T-helper 2 cell treated with Interferon-gamma antibody and Interleukin-4, amounts not matched to agents 5 μg/mL and 100 μg/mL, for 36 hours (primary cell): Measurements from ENCODE around the gene PRPF40B.

ENCODE experiments used
- DNase-seq: peaks from one replicate; pipeline ENCODE4 v3.0.0; 2021; ENCODE audit warnings: low spot score
- H3K27ac Mint-ChIP-seq: one replicate; pipeline ENCODE4 v1.8.0; 2021; ENCODE audit warnings: mild to moderate bottlenecking, mixed read lengths
- H3K27me3 Mint-ChIP-seq: one replicate; pipeline ENCODE4 v1.8.0; 2021; ENCODE audit warnings: low read depth, mixed read lengths
- H3K36me3 Mint-ChIP-seq: one replicate; pipeline ENCODE4 v1.8.0; 2021; ENCODE audit warnings: low read depth, mixed read lengths
- H3K4me1 Mint-ChIP-seq: one replicate; pipeline ENCODE4 v1.8.0; 2021; ENCODE audit warnings: low read depth, mixed read lengths
- H3K4me3 Mint-ChIP-seq: one replicate; pipeline ENCODE4 v1.8.0; 2022; ENCODE audit warnings: mild to moderate bottlenecking, moderate library complexity, mixed read lengths
- H3K9me3 Mint-ChIP-seq: one replicate; pipeline ENCODE4 v1.8.0; 2021; ENCODE audit warnings: mixed read lengths

The PRPF40B gene

GRCh38 chr12:49636574-49636973 lies 13.2 kb downstream of the PRPF40B start:
- no peaks in the 10 kb centered on the region for H3K9me3 Mint-ChIP-seq
- no peaks in the 10 kb centered on the region for H3K27me3 Mint-ChIP-seq
- peaks cover 9% of the 10 kb centered on the region for H3K4me1 Mint-ChIP-seq
- H3K4me3 Mint-ChIP-seq = no peak overlapping the region
- H3K27ac Mint-ChIP-seq = no peak overlapping the region
- peaks cover 1% of the 10 kb centered on the region for H3K36me3 Mint-ChIP-seq
- no peak for DNase-seq

GRCh38 chr12:49636979-49637755 lies 13.8 kb downstream of the PRPF40B start:
- no peaks in the 10 kb centered on the region for H3K9me3 Mint-ChIP-seq
- peak; percentile 49 for DNase-seq
- H3K4me3 Mint-ChIP-seq = no peak overlapping the region
- H3K4me1 Mint-ChIP-seq = peaks cover 9% of the 10 kb centered on the region
- no peaks in the 10 kb centered on the region for H3K27me3 Mint-ChIP-seq
- peaks cover 1% of the 10 kb centered on the region for H3K36me3 Mint-ChIP-seq
- peak overlapping the region; percentile 49 for H3K27ac Mint-ChIP-seq

GRCh38 chr12:49641748-49642369 lies 18.5 kb downstream of the PRPF40B start:
- H3K9me3 Mint-ChIP-seq = no peaks in the 10 kb centered on the region
- no peak for DNase-seq
- H3K27ac Mint-ChIP-seq = no peak overlapping the region
- H3K4me3 Mint-ChIP-seq = no peak overlapping the region
- H3K4me1 Mint-ChIP-seq = peaks cover 14% of the 10 kb centered on the region
- H3K27me3 Mint-ChIP-seq = no peaks in the 10 kb centered on the region
- H3K36me3 Mint-ChIP-seq = peaks cover 13% of the 10 kb centered on the region

DNA sequence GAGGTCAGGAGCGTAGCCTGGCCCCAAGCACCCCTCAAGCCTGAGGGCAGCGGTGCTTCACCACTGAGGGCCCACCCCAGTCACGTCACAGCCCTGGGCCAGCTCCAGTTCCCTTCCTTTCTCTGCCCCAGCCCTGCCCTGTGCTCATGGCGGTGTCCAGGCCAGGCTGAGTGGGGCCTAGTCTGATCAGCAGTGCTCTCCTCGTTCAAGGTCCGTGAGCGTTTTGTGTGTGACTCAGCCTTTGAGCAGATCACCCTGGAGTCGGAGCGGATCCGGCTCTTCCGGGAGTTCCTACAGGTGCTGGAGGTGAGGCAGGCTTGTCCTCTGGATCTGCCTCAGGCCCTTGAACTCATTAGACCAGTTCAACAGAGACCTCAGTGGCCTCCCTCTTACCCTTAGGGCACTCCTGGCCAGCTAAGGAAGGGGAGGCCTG lies 19.0 kb downstream of the PRPF40B start:
- Mint-ChIP-seq H3K9me3 (no peaks in the 10 kb centered on the region), H3K4me3 (no peak overlapping the region), H3K27ac (no peak overlapping the region), H3K4me1 (peaks cover 10% of the 10 kb centered on the region), H3K27me3 (no peaks in the 10 kb centered on the region), H3K36me3 (peaks cover 16% of the 10 kb centered on the region)
- DNase-seq = no peak

DNA sequence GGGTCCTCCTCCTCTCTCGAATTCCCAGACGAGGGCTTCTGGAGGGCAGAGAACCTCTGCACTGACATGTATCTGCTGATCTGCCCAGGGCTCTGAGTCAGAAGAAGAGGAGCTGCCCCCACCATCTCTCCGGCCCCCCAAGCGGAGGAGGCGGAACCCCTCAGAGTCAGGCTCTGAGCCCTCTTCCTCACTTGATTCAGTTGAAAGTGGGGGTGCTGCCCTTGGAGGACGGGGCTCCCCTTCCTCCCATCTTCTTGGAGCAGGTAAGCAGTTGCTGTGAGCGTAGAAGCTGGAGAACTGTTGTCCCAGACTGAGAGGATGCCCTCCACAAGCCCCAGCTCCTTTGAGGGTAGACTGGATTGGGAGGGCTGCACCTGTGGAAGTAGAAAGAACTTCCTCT lies 19.8 kb downstream of the PRPF40B start:
- Mint-ChIP-seq H3K27me3 (no peaks in the 10 kb centered on the region), H3K4me1 (peaks cover 12% of the 10 kb centered on the region), H3K36me3 (peaks cover 19% of the 10 kb centered on the region), H3K27ac (no peak overlapping the region), H3K9me3 (no peaks in the 10 kb centered on the region), H3K4me3 (no peak overlapping the region)
- DNase-seq = no peak

DNA sequence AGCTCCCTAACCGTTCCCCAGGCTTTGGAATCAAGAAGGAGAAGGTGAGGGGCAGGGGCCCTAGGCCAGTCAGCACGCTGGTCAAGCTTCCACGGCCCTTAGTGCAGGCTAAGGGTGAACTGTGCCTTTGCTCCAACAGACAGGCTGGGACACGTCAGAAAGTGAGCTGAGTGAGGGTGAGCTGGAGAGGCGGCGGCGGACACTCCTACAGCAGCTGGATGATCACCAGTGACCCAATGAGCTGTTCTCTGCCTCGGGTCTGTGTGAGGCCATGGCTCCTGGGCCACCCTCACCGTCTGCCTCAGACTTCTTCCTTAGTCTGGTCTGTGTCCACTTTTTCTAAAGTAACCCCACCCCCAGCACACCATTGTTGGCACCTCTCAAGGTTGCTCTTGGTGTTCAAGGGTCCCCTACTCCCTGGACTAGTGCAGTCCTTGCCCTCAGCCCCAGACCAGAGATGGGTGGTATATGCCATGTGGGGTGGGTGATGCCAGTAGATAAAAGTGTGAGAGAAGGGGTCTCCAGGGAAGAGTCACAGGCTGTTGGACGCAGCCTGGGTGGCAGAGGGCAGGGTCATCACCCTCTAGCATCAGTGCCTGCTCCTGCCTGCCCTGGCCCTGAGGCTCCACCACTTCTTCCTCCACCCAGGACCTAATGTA lies 20.7 kb downstream of the PRPF40B start:
- H3K36me3 Mint-ChIP-seq = peaks cover 29% of the 10 kb centered on the region
- no peak overlapping the region for H3K4me3 Mint-ChIP-seq
- DNase-seq = no peak
- H3K27me3 Mint-ChIP-seq = no peaks in the 10 kb centered on the region
- peaks cover 20% of the 10 kb centered on the region for H3K4me1 Mint-ChIP-seq
- peak overlapping the region; percentile 78 for H3K27ac Mint-ChIP-seq
- no peaks in the 10 kb centered on the region for H3K9me3 Mint-ChIP-seq

DNA sequence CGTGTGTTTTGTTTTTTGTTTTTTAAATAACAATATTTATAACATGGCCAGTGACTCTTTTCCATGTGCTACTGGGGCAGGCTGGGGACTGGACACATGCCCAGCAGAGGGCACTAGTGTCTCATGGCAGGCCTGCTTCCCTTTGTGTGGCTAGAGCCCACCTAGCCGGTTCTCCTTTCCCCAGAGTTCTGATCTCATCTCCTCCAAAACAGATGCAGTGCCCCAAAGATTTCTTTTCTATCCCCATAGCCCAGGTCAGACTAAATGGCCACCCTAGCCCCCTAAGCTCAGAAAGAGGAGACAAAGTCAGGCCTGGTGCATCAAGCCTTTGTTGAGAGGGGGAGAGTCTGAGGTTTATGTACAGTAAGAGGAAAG lies 21.2 kb downstream of the PRPF40B start:
- Mint-ChIP-seq H3K4me3 (no peak overlapping the region), H3K4me1 (peaks cover 17% of the 10 kb centered on the region), H3K9me3 (no peaks in the 10 kb centered on the region), H3K27me3 (no peaks in the 10 kb centered on the region), H3K27ac (peak overlapping the region; percentile 78), H3K36me3 (peaks cover 30% of the 10 kb centered on the region)
- peak; percentile 55 for DNase-seq

DNA sequence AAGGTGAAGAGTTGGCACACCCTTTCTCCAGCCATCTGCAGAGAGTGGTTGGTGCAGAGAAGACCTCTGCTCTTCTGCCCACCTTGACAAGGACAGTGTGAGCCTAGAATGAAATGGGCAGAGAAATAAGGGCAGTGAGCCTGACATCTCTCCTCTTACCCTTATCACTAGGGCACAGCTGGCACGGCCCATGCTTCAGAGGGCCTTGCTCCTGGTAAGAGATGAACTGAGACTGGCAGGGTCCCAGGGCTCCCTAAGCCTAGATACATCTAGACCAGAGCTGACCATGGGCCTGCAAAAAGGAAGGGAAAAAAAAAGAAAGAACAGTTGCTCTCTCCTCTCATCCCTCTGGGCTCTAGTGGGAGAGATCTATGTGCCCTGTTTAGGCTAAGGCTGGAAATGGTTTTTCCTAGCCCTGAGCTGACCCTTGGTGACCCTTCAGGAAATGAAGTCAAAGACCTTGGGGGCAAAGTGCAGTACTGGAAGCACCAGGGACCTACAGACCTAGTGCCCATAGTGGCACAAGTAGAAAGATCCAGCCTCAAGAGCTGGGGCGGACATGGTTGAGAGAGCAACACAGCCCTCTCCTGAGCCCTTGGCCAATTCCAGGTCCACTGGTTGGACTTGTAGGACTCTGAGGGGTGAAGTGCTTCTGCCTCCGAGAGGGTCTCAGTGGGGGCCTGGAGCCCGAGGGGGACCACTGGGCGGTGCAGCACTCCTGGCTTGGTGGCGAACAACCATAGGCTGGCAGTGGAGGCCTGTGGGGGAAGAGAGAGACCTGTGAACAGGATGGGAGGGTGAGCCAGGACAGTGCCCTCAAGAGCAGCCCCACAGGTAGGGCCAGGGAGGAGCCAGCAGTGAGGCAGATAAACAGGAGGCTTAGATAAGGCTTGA lies 22.0 kb downstream of the PRPF40B start:
- Mint-ChIP-seq H3K36me3 (peaks cover 36% of the 10 kb centered on the region), H3K4me3 (no peak overlapping the region), H3K9me3 (no peaks in the 10 kb centered on the region), H3K4me1 (peaks cover 17% of the 10 kb centered on the region), H3K27ac (peak overlapping the region; percentile 62), H3K27me3 (no peaks in the 10 kb centered on the region)
- no peak for DNase-seq

GRCh38 chr12:49646331-49646830 lies 23.0 kb downstream of the PRPF40B start:
- peaks cover 36% of the 10 kb centered on the region for H3K36me3 Mint-ChIP-seq
- DNase-seq = no peak
- H3K4me3 Mint-ChIP-seq = no peak overlapping the region
- H3K9me3 Mint-ChIP-seq = no peaks in the 10 kb centered on the region
- peaks cover 17% of the 10 kb centered on the region for H3K4me1 Mint-ChIP-seq
- no peak overlapping the region for H3K27ac Mint-ChIP-seq
- no peaks in the 10 kb centered on the region for H3K27me3 Mint-ChIP-seq

DNA sequence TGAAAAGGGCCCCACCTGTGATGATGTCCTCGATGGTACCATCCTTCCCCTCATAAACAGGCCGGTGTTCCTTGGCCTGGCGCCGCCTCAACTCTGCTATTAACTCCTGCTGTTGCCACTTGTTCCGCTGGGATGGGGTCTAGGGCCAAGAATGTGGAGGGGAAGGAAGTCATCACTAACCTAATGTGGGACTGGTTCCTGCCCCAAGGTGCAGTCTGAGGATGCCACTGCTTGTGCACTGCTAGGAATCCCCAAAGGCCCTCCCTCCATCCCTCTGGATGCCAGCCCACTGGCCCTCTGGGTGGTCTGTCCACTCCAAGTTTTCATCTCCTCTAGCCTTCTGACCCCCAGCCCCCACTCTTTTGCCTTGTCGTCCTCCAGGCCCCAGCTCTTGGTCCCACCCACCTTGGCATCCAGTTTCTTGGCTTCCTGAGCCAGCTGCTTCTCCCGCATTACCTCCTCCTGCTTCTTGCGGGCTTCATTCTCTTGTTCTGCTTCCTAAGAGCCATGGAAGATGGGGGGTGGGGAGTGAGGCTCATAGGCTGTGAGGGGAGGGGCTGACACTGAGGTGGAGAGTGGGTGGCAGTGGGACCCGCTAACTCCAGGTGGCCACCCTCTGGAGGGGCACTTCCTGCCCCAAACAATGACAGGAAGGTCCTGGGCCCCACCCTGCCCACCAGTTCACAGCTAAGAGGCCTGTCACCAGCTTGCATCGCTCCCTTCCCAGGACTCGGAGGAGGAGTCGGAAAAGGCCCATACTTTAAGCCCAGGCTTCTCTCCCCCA lies 23.7 kb downstream of the PRPF40B start:
- Mint-ChIP-seq H3K27me3 (no peaks in the 10 kb centered on the region), H3K36me3 (peaks cover 36% of the 10 kb centered on the region), H3K27ac (no peak overlapping the region), H3K9me3 (no peaks in the 10 kb centered on the region), H3K4me3 (no peak overlapping the region), H3K4me1 (peaks cover 17% of the 10 kb centered on the region)
- no peak for DNase-seq

- H3K4me3 Mint-ChIP-seq = no peak overlapping the region
- H3K27me3 Mint-ChIP-seq = no peaks in the 10 kb centered on the region
- H3K4me1 Mint-ChIP-seq = peaks cover 17% of the 10 kb centered on the region
- DNase-seq = no peak
- peaks cover 39% of the 10 kb centered on the region for H3K36me3 Mint-ChIP-seq
- H3K27ac Mint-ChIP-seq = peak overlapping the region; percentile 76
- no peaks in the 10 kb centered on the region for H3K9me3 Mint-ChIP-seq
Observed at GRCh38 chr12:49647827-49648711, 24.7 kb downstream of the PRPF40B start.

- no peak for DNase-seq
- Mint-ChIP-seq H3K4me3 (no peak overlapping the region), H3K36me3 (peaks cover 35% of the 10 kb centered on the region), H3K27me3 (no peaks in the 10 kb centered on the region), H3K9me3 (no peaks in the 10 kb centered on the region), H3K27ac (peak overlapping the region; percentile 76), H3K4me1 (peaks cover 17% of the 10 kb centered on the region)
Observed at GRCh38 chr12:49648712-49649003, 25.3 kb downstream of the PRPF40B start.
